ENCODE measurements around the gene OXT.
"Not testable (repeated sequence)": the region's sequence is repeated elsewhere in the genome, so short reads cannot be mapped to it uniquely, and the experiment has no call there.

Gene OXT

DNA sequence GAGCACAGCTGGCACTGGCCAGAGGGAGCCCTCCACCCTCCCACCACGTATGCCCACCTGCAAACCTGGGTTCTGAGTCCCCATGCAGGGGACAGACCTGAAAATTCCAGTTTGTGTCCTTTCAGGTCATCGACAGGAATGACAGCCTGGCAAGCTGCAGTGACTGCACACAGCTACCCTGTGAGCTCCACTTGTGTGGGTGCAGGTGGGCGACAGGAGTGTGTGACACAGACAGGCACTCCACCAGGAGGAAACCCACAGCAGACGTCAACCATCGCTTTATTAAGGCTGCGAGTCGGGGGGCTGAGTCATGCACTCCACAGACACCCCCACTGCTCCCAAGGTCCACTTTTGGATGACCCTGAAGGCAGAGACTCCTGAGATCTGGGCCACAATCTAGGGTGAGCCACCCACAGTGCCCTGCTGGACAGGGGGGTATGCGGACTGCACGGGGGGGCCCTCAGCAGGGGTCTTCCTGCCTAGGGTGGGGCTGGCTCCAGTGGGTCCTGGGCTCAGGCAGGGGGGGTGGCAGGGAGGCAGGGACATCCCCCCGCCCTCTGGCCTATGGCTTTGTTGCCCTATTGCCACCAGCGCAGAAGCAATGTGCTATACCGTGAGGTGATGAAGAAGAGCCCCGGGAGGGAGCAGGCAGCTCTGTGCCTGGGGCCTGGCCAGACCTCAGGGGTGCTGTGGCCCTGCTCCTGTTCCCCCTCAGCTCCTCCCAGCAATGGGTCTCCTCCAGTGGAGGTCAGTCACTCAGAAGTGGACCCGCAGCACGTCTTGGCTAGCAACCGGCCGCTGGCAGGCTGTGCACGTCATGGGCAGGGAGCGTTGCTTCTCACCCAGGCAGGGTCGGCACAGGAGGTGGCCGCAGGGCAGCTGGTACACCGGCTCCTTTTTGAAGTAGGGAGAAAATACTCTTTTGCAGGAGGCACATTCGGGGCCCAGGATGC, 38.2 kb downstream of the OXT start:
- DNase-seq (ENCODE audit: low read depth), result no peak

DNA sequence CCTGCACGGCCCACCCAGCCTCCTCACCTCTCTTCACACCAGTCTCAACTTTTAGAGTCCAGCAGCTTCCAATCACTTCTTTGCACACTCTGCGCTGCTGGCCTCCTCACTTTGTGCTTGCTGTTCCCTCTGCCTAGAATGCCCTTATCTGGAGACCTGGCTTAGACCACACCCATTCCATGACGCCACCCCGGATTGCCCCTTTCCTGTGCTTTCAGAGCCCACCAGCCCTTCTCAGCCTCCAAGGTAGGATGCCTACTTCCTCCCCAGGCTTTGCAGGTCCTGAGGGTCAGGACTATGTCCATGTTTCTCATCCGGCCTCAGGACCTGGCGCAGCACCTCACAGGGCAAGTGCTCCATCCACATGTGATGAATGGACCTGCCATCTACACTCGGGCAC, 40.1 kb downstream of the OXT start:
- DNase-seq (ENCODE audit: low read depth), result no peak

DNA sequence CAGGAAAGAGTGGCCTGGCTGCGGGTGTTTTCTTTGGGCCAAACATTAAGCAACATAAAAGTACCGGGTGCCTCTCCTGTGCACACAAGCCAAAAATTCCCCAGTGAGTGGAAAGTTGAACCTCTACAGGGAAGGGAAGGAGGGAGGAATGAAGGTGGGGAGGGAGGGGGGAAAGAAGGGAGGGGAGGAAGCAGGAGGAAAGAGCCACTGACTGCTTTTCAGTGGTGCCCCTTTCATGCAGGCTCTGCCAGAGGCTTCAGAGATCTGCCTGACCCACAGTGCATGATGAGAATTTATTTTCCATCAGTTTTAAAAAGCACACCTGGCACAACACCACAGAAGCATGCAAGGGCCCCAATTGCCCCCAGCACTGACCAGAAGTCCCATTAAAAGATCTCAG, 40.6 kb downstream of the OXT start:
- no peak for DNase-seq (ENCODE audit: low read depth)

DNA sequence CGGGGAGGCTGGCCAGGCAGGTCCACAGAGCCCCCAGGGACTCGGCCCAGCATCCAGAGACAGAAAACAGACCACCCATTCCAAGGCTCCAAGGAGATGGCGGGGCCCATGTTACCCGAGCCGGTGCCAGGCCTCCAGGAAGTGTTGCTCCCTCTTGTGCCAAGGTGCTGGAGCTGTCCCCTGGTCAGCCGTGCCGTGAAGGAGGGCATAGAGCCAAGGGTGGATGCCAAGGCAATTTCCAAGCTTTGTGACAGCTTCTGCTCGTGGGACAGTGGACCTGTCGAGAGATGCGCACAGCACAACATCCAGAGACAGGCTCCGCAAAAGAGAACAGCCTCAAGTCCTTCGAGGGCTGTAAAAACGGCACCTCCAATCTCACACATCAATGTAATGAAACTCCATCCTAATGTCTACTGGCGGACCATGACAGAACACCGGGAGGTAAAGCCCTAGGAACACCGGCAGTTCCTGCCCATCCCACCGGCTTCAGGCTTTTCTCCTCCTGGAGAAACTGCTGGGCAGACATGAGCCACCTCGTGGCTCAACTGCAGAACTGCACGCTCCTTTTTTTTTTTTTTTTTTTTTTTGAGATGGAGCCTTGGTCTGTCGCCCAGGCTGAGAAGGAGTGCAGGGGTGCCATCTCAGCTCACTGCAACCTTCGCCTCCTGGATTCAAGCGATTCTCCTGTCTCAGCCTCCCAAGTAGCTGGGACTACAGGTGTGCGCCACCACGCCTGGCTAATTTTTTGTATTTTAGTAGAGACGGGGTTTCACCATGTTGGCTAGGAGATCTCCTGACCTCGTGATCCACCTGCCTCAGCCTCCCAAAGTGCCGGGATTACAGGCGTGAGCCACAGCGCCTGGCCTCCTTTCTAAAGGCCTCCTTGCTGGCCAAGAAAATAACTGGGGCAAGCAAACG, 44.0 kb downstream of the OXT start:
- DNase-seq (ENCODE audit: low read depth), result no peak

DNA sequence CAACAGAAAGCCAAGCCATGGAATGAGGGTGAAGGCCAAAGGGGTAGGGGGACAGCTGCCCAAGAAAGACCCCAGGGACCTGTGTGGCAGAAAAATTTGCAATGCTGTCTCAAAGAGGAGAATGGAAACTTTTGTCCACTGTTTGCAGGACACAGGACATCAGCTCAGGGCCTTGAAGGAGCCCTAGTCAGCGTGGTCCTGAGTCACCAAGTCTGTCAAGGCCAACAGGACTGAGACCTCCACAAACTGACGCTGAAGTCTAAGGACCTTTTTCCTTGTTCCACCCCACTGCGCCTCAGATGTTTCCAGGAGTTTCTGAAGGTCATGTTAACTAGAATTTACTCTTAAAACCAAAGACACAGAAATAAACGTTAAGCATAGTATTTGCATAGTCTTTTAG, 44.9 kb downstream of the OXT start:
- DNase-seq (ENCODE audit: low read depth), result no peak

DNA sequence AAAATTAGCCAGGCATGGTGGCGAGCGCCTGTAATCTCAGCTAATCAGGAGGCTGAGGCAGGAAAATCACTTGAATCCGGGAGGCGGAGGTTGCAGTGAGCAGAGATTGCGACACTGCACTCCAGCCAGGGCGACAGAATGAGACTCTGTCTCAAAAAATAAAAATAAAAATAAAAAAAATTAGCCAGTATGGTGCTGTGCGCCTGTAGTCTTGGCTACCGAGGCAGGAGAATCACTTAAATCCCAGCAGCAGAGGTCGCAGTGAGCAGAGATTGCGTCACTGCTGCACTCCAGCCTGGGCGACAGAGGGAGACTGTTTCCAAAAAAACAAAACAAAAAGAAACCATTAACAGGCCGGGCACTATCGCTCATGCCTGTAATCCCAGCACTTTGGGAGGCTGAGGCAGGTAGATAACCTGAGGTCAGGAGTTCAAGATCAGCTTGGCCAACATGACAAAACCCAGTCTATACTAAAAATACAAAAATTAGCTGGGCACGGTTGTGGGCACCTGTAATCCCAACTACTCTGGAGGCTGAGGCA, 46.5 kb downstream of the OXT start:
- not testable (repeated sequence) for DNase-seq (ENCODE audit: low read depth)

DNA sequence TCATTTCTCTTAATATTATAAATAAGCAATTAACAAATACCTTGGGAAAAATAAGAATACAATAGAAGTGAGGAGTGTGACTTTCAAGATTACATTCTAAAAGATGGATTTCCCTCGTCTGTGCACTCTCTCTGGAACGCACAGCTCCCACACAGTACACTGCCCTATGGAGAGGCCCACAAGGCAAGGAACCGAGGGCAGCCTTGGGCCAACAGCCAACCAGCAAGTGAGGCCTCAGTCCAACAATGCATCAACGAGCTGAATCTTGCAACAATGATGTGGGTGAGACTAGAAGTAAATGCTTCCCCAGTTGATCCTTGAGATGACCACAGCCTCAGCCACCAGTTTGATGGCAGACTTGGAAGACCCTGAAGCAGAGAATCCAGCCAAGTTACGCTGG, 47.6 kb downstream of the OXT start:
- no peak for DNase-seq (ENCODE audit: low read depth)

DNA sequence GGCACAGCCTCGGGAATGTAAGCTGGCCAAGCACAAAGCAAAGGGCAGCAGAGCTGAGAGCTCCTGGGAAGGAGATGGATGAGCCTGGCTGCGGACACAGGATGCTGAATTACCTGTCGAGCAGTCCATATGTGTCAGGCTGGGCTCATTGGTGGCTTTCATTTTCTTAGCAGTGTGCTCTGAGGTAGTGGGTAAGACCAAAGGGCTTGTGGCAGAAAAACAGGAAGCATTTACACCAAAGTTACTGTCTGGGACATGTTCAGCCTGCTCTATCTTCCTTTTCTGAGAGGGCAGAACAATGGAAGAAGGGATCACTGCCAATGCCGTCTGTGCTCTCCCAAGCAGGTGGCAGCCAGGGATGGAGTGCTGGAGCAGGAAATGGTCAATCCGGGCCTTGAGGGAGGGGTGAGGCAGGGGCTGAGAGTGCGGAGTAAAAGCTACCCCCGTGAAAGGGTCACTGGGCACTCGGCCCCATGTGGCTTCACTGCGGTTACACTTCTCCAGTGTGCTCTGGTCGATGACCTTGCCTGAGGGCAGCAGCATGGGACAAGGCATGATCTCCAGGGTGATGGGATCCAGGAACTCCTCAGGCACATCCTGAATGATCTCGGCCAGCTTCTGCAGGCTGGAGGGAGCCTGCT, 50.0 kb downstream of the OXT start:
- DNase-seq (ENCODE audit: low read depth), result no peak

Data from stimulated activated CD8-positive, alpha-beta memory T cell treated with anti-CD3 and anti-CD28 coated beads, Interleukin-15, amount 100 ng/mL, for 1 hour (primary cell).